Hepatocyte (in vitro differentiated cells): Measurements from ENCODE around the gene ASXL3. TPM values are rescaled to one million over a fixed set of nuclear protein-coding genes. Genes with fewer than 3 reads are reported as not detected.

Experiments
- DNase-seq: peaks from one replicate; pipeline ENCODE4 v3.0.0-alpha.2; 2016; ENCODE audit warnings: low spot score
- H2AFZ ChIP-seq: fragments of 200-600 bp; sonication (generic); 2 replicates; pipeline ENCODE4 v1.6.0; 2016; ENCODE audit warnings: antibody characterized with exemption, mild to moderate bottlenecking
- H3K27ac ChIP-seq: fragments of 200-600 bp; sonication (generic); 2 replicates; pipeline ENCODE4 v1.5.1; 2016; ENCODE audit warnings: mild to moderate bottlenecking
- H3K27me3 ChIP-seq: fragments of 200-600 bp; sonication (generic); 2 replicates; pipeline ENCODE4 v1.6.1; 2016
- H3K36me3 ChIP-seq: fragments of 200-600 bp; sonication (generic); replicated peaks from 2 replicates; pipeline ENCODE4 v1.5.1; 2016; ENCODE audit warnings: low read depth; ENCODE audit not compliant: insufficient read depth
- H3K4me1 ChIP-seq: fragments of 200-600 bp; sonication (generic); 2 replicates; pipeline ENCODE4 v1.5.1; 2016; ENCODE audit warnings: mild to moderate bottlenecking, moderate library complexity; ENCODE audit not compliant: insufficient read depth
- H3K4me2 ChIP-seq: fragments of 200-600 bp; sonication (generic); 2 replicates; pipeline ENCODE4 v1.6.0; 2016
- H3K4me3 ChIP-seq: fragments of 200-600 bp; sonication (generic); 2 replicates; pipeline ENCODE4 v1.5.1; 2016; ENCODE audit warnings: mild to moderate bottlenecking
- H3K79me2 ChIP-seq: fragments of 200-600 bp; sonication (generic); 2 replicates; pipeline ENCODE4 v1.6.0; 2017; ENCODE audit warnings: mild to moderate bottlenecking
- H3K9me2 ChIP-seq: fragments of 200-600 bp; sonication (generic); replicated peaks from 2 replicates; pipeline ENCODE4 v1.6.0; 2017; ENCODE audit warnings: mild to moderate bottlenecking; ENCODE audit not compliant: insufficient read depth
- H3K9me3 ChIP-seq: fragments of 200-600 bp; sonication (generic); 2 replicates; pipeline ENCODE4 v1.5.1; 2016; ENCODE audit warnings: low read depth, mild to moderate bottlenecking
- H4K20me1 ChIP-seq: fragments of 200-600 bp; sonication (generic); 2 replicates; pipeline ENCODE4 v1.6.0; 2016; ENCODE audit warnings: mild to moderate bottlenecking; ENCODE audit not compliant: insufficient read depth, poor library complexity, severe bottlenecking
- EZH2 ChIP-seq: fragments of 200-600 bp; sonication (generic); IDR thresholded peaks from 2 replicates; pipeline ENCODE4 v1.6.1; 2016; ENCODE audit warnings: antibody characterized with exemption, mild to moderate bottlenecking, borderline replicate concordance
- EZH2phosphoT487 ChIP-seq: fragments of 200-600 bp; sonication (generic); IDR thresholded peaks from one replicate; pipeline ENCODE4 v1.6.1; 2018; ENCODE audit warnings: antibody characterized with exemption, mild to moderate bottlenecking, low read depth, moderate library complexity; ENCODE audit not compliant: unreplicated experiment, severe bottlenecking
- WGBS: methylation state at CpG from one replicate; pipeline ENCODE4 v1.1.6; 2016; ENCODE audit warnings: low lambda C conversion rate; ENCODE audit errors: missing lambda C conversion rate; 5-methylcytosine and 5-hydroxymethylcytosine counted together
- polyA plus RNA-seq: library from polyadenylated mRNA; unstranded; fragments of >200 nt; fragmentation: Nextera tagmentation; extraction: Ambion mirVana; gene quantifications from 2 replicates; pipeline ENCODE4 v1.2.1, GENCODE V29; 2016
- total RNA-seq: library from RNA; depleted of rRNA; stranded (reverse); fragments of >200 nt; gene quantifications from 2 replicates; pipeline ENCODE4 v1.2.3, GENCODE V29; 2014
- TF ChIP-seq, protein P1 (sequence below): fragments of 200-600 bp; sonication (generic); IDR thresholded peaks from 2 replicates; pipeline ENCODE4 v1.5.1; 2016; ENCODE audit warnings: antibody characterized with exemption, mild to moderate bottlenecking; ENCODE audit not compliant: poor library complexity

The ASXL3 gene
- total and polyA plus RNA-seq, 2 experiments from 2014 or later = 1.4 to 8.7 TPM

DNA sequence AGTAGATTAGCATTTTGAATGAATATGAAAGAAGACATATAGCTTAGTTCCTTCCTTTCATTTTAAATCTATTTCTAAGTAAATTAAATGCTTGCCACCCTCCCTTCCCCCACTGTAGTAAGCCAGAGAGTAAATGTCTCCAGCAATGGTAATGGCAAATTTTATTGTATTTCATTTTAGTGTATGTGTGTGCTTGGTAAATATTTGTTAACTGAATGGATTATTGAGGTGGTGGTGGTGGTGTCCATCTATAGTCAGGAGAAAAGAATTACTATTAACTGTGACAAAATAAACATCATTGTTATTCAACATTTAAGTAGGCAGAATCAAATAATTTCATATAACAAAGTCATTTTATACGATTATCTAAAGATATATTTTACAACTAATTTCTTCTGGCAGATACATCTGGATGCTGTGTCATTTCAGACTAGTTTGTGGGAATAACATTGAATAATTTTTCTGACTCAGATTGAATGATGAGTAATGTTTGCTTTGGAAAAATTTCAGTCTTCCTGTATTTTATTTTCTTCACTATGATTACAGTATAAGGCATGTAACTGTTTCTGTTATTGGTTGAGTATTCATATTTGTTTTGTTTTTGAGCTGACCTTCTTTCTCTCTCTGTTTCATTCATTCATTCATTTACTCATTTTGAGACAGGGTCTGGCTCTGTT is 18.3 kb downstream of the ASXL3 start:
- H3K27me3 ChIP-seq = no peaks in the 10 kb centered on the region
- WGBS = 96% methylated on average over 1 of the region's 1 CpG
- H3K9me3 ChIP-seq = no peaks in the 10 kb centered on the region
- peaks cover 53% of the 10 kb centered on the region for H3K79me2 ChIP-seq
- no peaks in the 10 kb centered on the region for H3K4me1 ChIP-seq
- H3K4me3 ChIP-seq = no peak overlapping the region
- H3K9me2 ChIP-seq = no peaks in the 10 kb centered on the region
- H4K20me1 ChIP-seq = no peaks in the 10 kb centered on the region
- TF ChIP-seq EZH2phosphoT487 (no peak), EZH2 (no peak)
- TF ChIP-seq, protein P1, sequence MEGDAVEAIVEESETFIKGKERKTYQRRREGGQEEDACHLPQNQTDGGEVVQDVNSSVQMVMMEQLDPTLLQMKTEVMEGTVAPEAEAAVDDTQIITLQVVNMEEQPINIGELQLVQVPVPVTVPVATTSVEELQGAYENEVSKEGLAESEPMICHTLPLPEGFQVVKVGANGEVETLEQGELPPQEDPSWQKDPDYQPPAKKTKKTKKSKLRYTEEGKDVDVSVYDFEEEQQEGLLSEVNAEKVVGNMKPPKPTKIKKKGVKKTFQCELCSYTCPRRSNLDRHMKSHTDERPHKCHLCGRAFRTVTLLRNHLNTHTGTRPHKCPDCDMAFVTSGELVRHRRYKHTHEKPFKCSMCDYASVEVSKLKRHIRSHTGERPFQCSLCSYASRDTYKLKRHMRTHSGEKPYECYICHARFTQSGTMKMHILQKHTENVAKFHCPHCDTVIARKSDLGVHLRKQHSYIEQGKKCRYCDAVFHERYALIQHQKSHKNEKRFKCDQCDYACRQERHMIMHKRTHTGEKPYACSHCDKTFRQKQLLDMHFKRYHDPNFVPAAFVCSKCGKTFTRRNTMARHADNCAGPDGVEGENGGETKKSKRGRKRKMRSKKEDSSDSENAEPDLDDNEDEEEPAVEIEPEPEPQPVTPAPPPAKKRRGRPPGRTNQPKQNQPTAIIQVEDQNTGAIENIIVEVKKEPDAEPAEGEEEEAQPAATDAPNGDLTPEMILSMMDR = no peak
- no peak for DNase-seq
- no peak overlapping the region for H2AFZ ChIP-seq
- no peak overlapping the region for H3K4me2 ChIP-seq
- H3K36me3 ChIP-seq = no peaks in the 10 kb centered on the region
- H3K27ac ChIP-seq = no peak overlapping the region

GRCh38 chr18:33600846-33601245 is 22.8 kb downstream of the ASXL3 start:
- no peaks in the 10 kb centered on the region for H4K20me1 ChIP-seq
- peaks cover 50% of the 10 kb centered on the region for H3K79me2 ChIP-seq

DNA sequence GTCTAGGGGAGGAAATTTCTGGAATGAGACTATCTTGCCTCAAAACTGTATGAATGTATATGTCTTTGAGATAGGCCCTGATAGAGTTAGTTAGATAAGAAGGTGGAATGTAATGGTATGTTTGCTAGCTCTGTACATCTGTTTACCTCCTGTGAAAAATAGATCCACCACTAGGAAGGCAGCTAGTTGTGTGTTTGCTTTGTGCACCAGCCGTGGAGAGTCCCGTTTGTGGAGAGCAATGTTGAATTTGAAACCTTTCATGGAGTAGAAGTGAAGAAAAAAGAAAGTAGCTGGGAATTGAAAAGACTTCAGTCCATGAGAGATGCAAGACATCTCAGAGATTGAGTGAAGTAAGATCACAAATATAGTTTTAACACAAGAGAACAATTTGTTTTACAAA is 25.4 kb downstream of the ASXL3 start:
- no peaks in the 10 kb centered on the region for H3K9me2 ChIP-seq
- H4K20me1 ChIP-seq = no peaks in the 10 kb centered on the region
- no peaks in the 10 kb centered on the region for H3K9me3 ChIP-seq
- no peak for DNase-seq
- peak overlapping the region; percentile 58 for H3K4me2 ChIP-seq
- TF ChIP-seq, protein P1 = no peak
- TF ChIP-seq EZH2phosphoT487 = no peak
- no peak for TF ChIP-seq EZH2
- H3K27ac ChIP-seq = peak overlapping the region; percentile 13
- peaks cover 40% of the 10 kb centered on the region for H3K79me2 ChIP-seq
- 41% methylated on average over 2 of the region's 2 CpGs for WGBS
- peak overlapping the region; percentile 22 for H2AFZ ChIP-seq
- no peak overlapping the region for H3K4me3 ChIP-seq
- no peaks in the 10 kb centered on the region for H3K4me1 ChIP-seq
- no peaks in the 10 kb centered on the region for H3K36me3 ChIP-seq
- H3K27me3 ChIP-seq = no peaks in the 10 kb centered on the region

More at GRCh38 chr18:33600846-33601245, 22.8 kb downstream of the ASXL3 start:
- WGBS = 77% methylated on average over 3 of the region's 3 CpGs
- no peaks in the 10 kb centered on the region for H3K9me2 ChIP-seq
- no peak for DNase-seq
- H3K4me1 ChIP-seq = no peaks in the 10 kb centered on the region
- H3K27ac ChIP-seq = no peak overlapping the region
- no peaks in the 10 kb centered on the region for H3K9me3 ChIP-seq
- H3K4me3 ChIP-seq = no peak overlapping the region
- no peaks in the 10 kb centered on the region for H3K27me3 ChIP-seq
- no peak overlapping the region for H2AFZ ChIP-seq
- H3K36me3 ChIP-seq = no peaks in the 10 kb centered on the region
- TF ChIP-seq EZH2 (no peak), EZH2phosphoT487 (no peak)
- TF ChIP-seq, protein P1 = no peak
- no peak overlapping the region for H3K4me2 ChIP-seq

DNA sequence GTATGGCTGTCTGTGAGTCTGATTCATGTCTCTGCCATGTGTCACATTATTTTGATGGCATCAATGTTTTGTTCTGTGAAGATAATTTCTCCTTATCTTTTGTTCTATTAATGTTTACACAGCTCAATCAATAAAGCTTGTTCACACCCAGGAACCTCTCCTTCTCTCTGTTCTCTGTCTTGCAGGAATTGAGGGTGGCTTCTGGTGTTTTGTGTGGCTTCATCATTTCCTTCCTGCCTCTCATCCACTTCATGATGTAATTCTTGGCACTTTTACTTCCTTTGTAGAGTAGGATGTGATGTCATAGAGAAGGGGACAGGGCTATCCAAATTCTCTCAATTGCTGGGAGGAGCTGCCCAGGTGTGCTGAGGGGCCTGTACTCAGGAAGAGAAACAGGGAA is 27.2 kb downstream of the ASXL3 start:
- no peak for TF ChIP-seq EZH2
- no peak for TF ChIP-seq EZH2phosphoT487
- TF ChIP-seq, protein P1 = no peak

More for the DNA sequence above, 27.2 kb downstream of the ASXL3 start:
- Histone ChIP-seq H3K36me3 (no peaks in the 10 kb centered on the region), H3K79me2 (peaks cover 42% of the 10 kb centered on the region), H3K9me2 (no peaks in the 10 kb centered on the region), H4K20me1 (no peaks in the 10 kb centered on the region), H2AFZ (no peak overlapping the region), H3K4me1 (no peaks in the 10 kb centered on the region), H3K27ac (no peak overlapping the region), H3K4me3 (no peak overlapping the region), H3K4me2 (no peak overlapping the region), H3K9me3 (no peaks in the 10 kb centered on the region), H3K27me3 (no peaks in the 10 kb centered on the region)
- DNase-seq = no peak
